NCI-H1694 (cell line): ENCODE results near the gene C19orf25.

Source experiments
- DNase-seq: peaks from one replicate; lab custom pipeline; 2025; lab: John Stamatoyannopoulos, UW

The C19orf25 gene

GRCh38 chr19:1496714-1497577 lies 17.9 kb upstream of the C19orf25 start:
- no peak for DNase-seq

- DNase-seq = no peak
Measured at GRCh38 chr19:1495799-1496713, 17.0 kb upstream of the C19orf25 start.

- DNase-seq = no peak
Measured at GRCh38 chr19:1495051-1495798, 16.2 kb upstream of the C19orf25 start.

- no peak for DNase-seq
Measured at GRCh38 chr19:1494115-1494815, 15.2 kb upstream of the C19orf25 start.

GRCh38 chr19:1492474-1493006 lies 13.5 kb upstream of the C19orf25 start:
- no peak for DNase-seq

GRCh38 chr19:1491849-1492170 lies 12.8 kb upstream of the C19orf25 start:
- DNase-seq = no peak

GRCh38 chr19:1491114-1491848 lies 12.3 kb upstream of the C19orf25 start, which contains the start of gene REEP6:
Gene REEP6, plus strand, starts transcription at chr19:1491181. Its CDS starts 89 bp downstream, at chr19:1491270.
- DNase-seq = no peak

- DNase-seq = peak; percentile 93
Measured at GRCh38 chr19:1490311-1491113, 11.5 kb upstream of the C19orf25 start, which contains the start of gene PCSK4. Gene PCSK4, minus strand, starts transcription at chr19:1490350. Its CDS starts 4 bp downstream, at chr19:1490346.

GRCh38 chr19:1489463-1490310 lies 10.7 kb upstream of the C19orf25 start:
- no peak for DNase-seq

- DNase-seq = no peak
Measured at GRCh38 chr19:1488282-1488601, 9.2 kb upstream of the C19orf25 start.

GRCh38 chr19:1487576-1488281 lies 8.7 kb upstream of the C19orf25 start:
- DNase-seq = no peak

GRCh38 chr19:1486720-1487575 lies 7.9 kb upstream of the C19orf25 start:
- no peak for DNase-seq

GRCh38 chr19:1483979-1484428 lies 5.0 kb upstream of the C19orf25 start:
- DNase-seq = no peak

- DNase-seq = no peak
Measured at GRCh38 chr19:1483131-1483978, 4.3 kb upstream of the C19orf25 start.

- no peak for DNase-seq
Measured at GRCh38 chr19:1482361-1483130, 3.5 kb upstream of the C19orf25 start.
